SK-N-MC (cell line): ENCODE measurements around the gene SRPRB.

ENCODE experiments used
- DNase-seq: peaks from one replicate; pipeline ENCODE4 v3.0.0-alpha.2; 2011; ENCODE audit warnings: low read depth, low spot score
- H3K27ac ChIP-seq: fragments of 200-600 bp; sonication (generic); 2 replicates; pipeline ENCODE4 v1.5.1; 2016; ENCODE audit warnings: mixed run types
- H3K36me3 ChIP-seq: fragments of 200-600 bp; sonication (generic); 2 replicates; pipeline ENCODE4 v1.6.1; 2017; ENCODE audit warnings: antibody characterized with exemption, low read length, mixed read lengths; ENCODE audit not compliant: insufficient read depth
- H3K4me3 ChIP-seq: fragments of 200-600 bp; sonication (generic); 2 replicates; pipeline ENCODE4 v1.5.1; 2016
- H3K9ac ChIP-seq: fragments of 200-600 bp; sonication (generic); 2 replicates; pipeline ENCODE4 v1.8.0; 2017; ENCODE audit warnings: mixed run types, mixed read lengths; ENCODE audit not compliant: insufficient read length
- H3K9me3 ChIP-seq: fragments of 200-600 bp; sonication (generic); 2 replicates; pipeline ENCODE4 v1.6.1; 2017; ENCODE audit warnings: low read depth, mild to moderate bottlenecking, antibody characterized with exemption, low read length, moderate library complexity, mixed read lengths
- EZH2 ChIP-seq: fragments of 200-600 bp; sonication (generic); IDR thresholded peaks from one replicate; pipeline ENCODE4 v1.6.1; 2017; ENCODE audit warnings: antibody characterized with exemption
- FOXP2 ChIP-seq: optimal IDR thresholded peaks from 2 replicates; pipeline ENCODE3; 2011; ENCODE audit warnings: mild to moderate bottlenecking, moderate library complexity; ENCODE audit not compliant: insufficient read depth; ENCODE audit errors: extremely low read length, control extremely low read depth
- POLR2AphosphoS5 ChIP-seq: IDR thresholded peaks from 2 replicates; pipeline ENCODE4 v1.6.1; 2012; ENCODE audit warnings: mild to moderate bottlenecking, low read depth, low read length, borderline replicate concordance

The SRPRB gene

GRCh38 chr3:133835961-133836360 lies 30.3 kb downstream of the SRPRB start:
- no peak for TF ChIP-seq FOXP2
- no peak for TF ChIP-seq EZH2
- no peak for TF ChIP-seq POLR2AphosphoS5
- Histone ChIP-seq H3K27ac (no peak overlapping the region), H3K4me3 (no peak overlapping the region), H3K9ac (no peak overlapping the region), H3K9me3 (no peaks in the 10 kb centered on the region), H3K36me3 (no peaks in the 10 kb centered on the region)
- DNase-seq = no peak

GRCh38 chr3:133836497-133837158 lies 31.0 kb downstream of the SRPRB start:
- DNase-seq = no peak
- TF ChIP-seq FOXP2 (no peak), POLR2AphosphoS5 (no peak)
- no peak overlapping the region for H3K4me3 ChIP-seq
- no peak overlapping the region for H3K9ac ChIP-seq
- no peak overlapping the region for H3K27ac ChIP-seq
- H3K9me3 ChIP-seq = no peaks in the 10 kb centered on the region
- no peaks in the 10 kb centered on the region for H3K36me3 ChIP-seq

GRCh38 chr3:133837487-133838295 lies 32.1 kb downstream of the SRPRB start:
- DNase-seq = no peak
- Histone ChIP-seq H3K36me3 (no peaks in the 10 kb centered on the region), H3K4me3 (no peak overlapping the region), H3K27ac (no peak overlapping the region), H3K9ac (no peak overlapping the region), H3K9me3 (no peaks in the 10 kb centered on the region)
- TF ChIP-seq EZH2 = no peak
- no peak for TF ChIP-seq POLR2AphosphoS5
- no peak for TF ChIP-seq FOXP2

GRCh38 chr3:133838296-133838789 lies 32.7 kb downstream of the SRPRB start:
- no peaks in the 10 kb centered on the region for H3K9me3 ChIP-seq
- H3K4me3 ChIP-seq = no peak overlapping the region
- no peak overlapping the region for H3K27ac ChIP-seq
- no peak for DNase-seq
- TF ChIP-seq POLR2AphosphoS5 (no peak), FOXP2 (no peak), EZH2 (no peak)
- no peaks in the 10 kb centered on the region for H3K36me3 ChIP-seq
- no peak overlapping the region for H3K9ac ChIP-seq

- H3K9ac ChIP-seq = no peak overlapping the region
- no peak overlapping the region for H3K27ac ChIP-seq
- DNase-seq = no peak
- H3K36me3 ChIP-seq = no peaks in the 10 kb centered on the region
- H3K9me3 ChIP-seq = no peaks in the 10 kb centered on the region
- no peak overlapping the region for H3K4me3 ChIP-seq
- no peak for TF ChIP-seq POLR2AphosphoS5
- no peak for TF ChIP-seq EZH2
- no peak for TF ChIP-seq FOXP2
Observed at GRCh38 chr3:133838916-133839800, 33.5 kb downstream of the SRPRB start.

GRCh38 chr3:133840055-133840737 lies 34.6 kb downstream of the SRPRB start:
- no peaks in the 10 kb centered on the region for H3K36me3 ChIP-seq
- no peaks in the 10 kb centered on the region for H3K9me3 ChIP-seq
- no peak overlapping the region for H3K27ac ChIP-seq
- TF ChIP-seq FOXP2 = no peak
- no peak for TF ChIP-seq EZH2
- TF ChIP-seq POLR2AphosphoS5 = no peak
- DNase-seq = no peak
- no peak overlapping the region for H3K4me3 ChIP-seq
- H3K9ac ChIP-seq = no peak overlapping the region

GRCh38 chr3:133840767-133841166 lies 35.2 kb downstream of the SRPRB start:
- no peak for TF ChIP-seq POLR2AphosphoS5
- no peak for TF ChIP-seq EZH2
- no peak for TF ChIP-seq FOXP2
- H3K27ac ChIP-seq = no peak overlapping the region
- DNase-seq = no peak
- H3K4me3 ChIP-seq = no peak overlapping the region
- no peak overlapping the region for H3K9ac ChIP-seq
- H3K9me3 ChIP-seq = no peaks in the 10 kb centered on the region
- no peaks in the 10 kb centered on the region for H3K36me3 ChIP-seq
